MM.1S (cell line): Measurements from ENCODE around the gene LDLRAD4.

ENCODE experiments used
- DNase-seq: peaks from one replicate; pipeline ENCODE4 v3.0.0-alpha.2; 2015
- H2AFZ ChIP-seq: fragments of 300-600 bp; sonication (generic); 2 replicates; pipeline ENCODE4 v1.6.0; 2016; ENCODE audit warnings: antibody characterized with exemption, low read length
- H3F3A ChIP-seq: fragments of 300-600 bp; sonication (generic); 2 replicates; pipeline ENCODE4 v1.6.1; 2016; ENCODE audit warnings: mild to moderate bottlenecking, antibody characterized with exemption, low read length, moderate library complexity, mixed read lengths; ENCODE audit not compliant: insufficient read depth
- H3K27ac ChIP-seq: fragments of 300-600 bp; sonication (generic); 2 replicates; pipeline ENCODE4 v1.5.1; 2016; ENCODE audit warnings: mild to moderate bottlenecking, low read length
- H3K27me3 ChIP-seq: fragments of 300-600 bp; sonication (generic); replicated peaks from 2 replicates; pipeline ENCODE4 v1.6.0; 2016; ENCODE audit warnings: low read length; ENCODE audit not compliant: insufficient read depth
- H3K36me3 ChIP-seq: fragments of 300-600 bp; sonication (generic); replicated peaks from 2 replicates; pipeline ENCODE4 v1.6.1; 2016; ENCODE audit warnings: mild to moderate bottlenecking, low read length, mixed read lengths; ENCODE audit not compliant: insufficient read depth
- H3K4me1 ChIP-seq: fragments of 300-600 bp; sonication (generic); 2 replicates; pipeline ENCODE4 v1.6.1; 2016; ENCODE audit warnings: low read length, mixed read lengths
- H3K4me2 ChIP-seq: fragments of 300-600 bp; sonication (generic); 2 replicates; pipeline ENCODE4 v1.6.0; 2016; ENCODE audit warnings: low read depth, low read length
- H3K4me3 ChIP-seq: fragments of 300-600 bp; sonication (generic); 2 replicates; pipeline ENCODE4 v1.5.1; 2016; ENCODE audit warnings: low read length, mixed read lengths
- H3K79me2 ChIP-seq: fragments of 300-600 bp; sonication (generic); 2 replicates; pipeline ENCODE4 v1.6.1; 2016; ENCODE audit warnings: mixed run types, low read length, mixed read lengths
- H3K9ac ChIP-seq: fragments of 300-600 bp; sonication (generic); 2 replicates; pipeline ENCODE4 v1.6.1; 2016; ENCODE audit warnings: low read length, mixed read lengths
- H3K9me2 ChIP-seq: fragments of 300-600 bp; sonication (generic); replicated peaks from 2 replicates; pipeline ENCODE4 v1.6.1; 2016; ENCODE audit warnings: mild to moderate bottlenecking, low read length, mixed read lengths; ENCODE audit not compliant: insufficient read depth
- H3K9me3 ChIP-seq: fragments of 300-600 bp; sonication (generic); replicated peaks from 2 replicates; pipeline ENCODE4 v1.6.1; 2016; ENCODE audit warnings: mild to moderate bottlenecking, low read length, mixed read lengths; ENCODE audit not compliant: insufficient read depth
- H4K20me1 ChIP-seq: fragments of 300-600 bp; sonication (generic); 2 replicates; pipeline ENCODE4 v1.6.1; 2016; ENCODE audit warnings: mild to moderate bottlenecking, low read length, moderate library complexity, mixed read lengths; ENCODE audit not compliant: insufficient read depth
- CTCF ChIP-seq: fragments of 300-600 bp; sonication (generic); IDR thresholded peaks from 2 replicates; pipeline ENCODE4 v1.5.1; 2016; ENCODE audit warnings: antibody characterized with exemption, low read length, mixed read lengths
- EZH2 ChIP-seq: fragments of 300-600 bp; sonication (generic); optimal IDR thresholded peaks from 2 replicates; pipeline ENCODE3; 2017; ENCODE audit warnings: low read depth, mild to moderate bottlenecking, antibody characterized with exemption, low read length, mixed read lengths
- EZH2phosphoT487 ChIP-seq: fragments of 300-600 bp; sonication (generic); IDR thresholded peaks from 2 replicates; pipeline ENCODE4 v1.6.1; 2018; ENCODE audit warnings: antibody characterized with exemption, low read length

Gene LDLRAD4

GRCh38 chr18:13291299-13291698 lies 72.7 kb downstream of the LDLRAD4 start:
- H2AFZ ChIP-seq: no peak overlapping the region
- H3K27ac ChIP-seq: no peak overlapping the region
- no peaks in the 10 kb centered on the region for H3F3A ChIP-seq
- H3K4me2 ChIP-seq: no peak overlapping the region
- no peaks in the 10 kb centered on the region for H3K9me2 ChIP-seq
- no peaks in the 10 kb centered on the region for H4K20me1 ChIP-seq
- no peaks in the 10 kb centered on the region for H3K36me3 ChIP-seq
- no peak overlapping the region for H3K4me3 ChIP-seq
- TF ChIP-seq CTCF: no peak
- TF ChIP-seq EZH2phosphoT487: no peak
- TF ChIP-seq EZH2: no peak
- no peaks in the 10 kb centered on the region for H3K79me2 ChIP-seq
- H3K9me3 ChIP-seq: no peaks in the 10 kb centered on the region
- no peaks in the 10 kb centered on the region for H3K27me3 ChIP-seq
- H3K9ac ChIP-seq: no peak overlapping the region
- no peak for DNase-seq
- no peaks in the 10 kb centered on the region for H3K4me1 ChIP-seq

GRCh38 chr18:13291745-13292447 lies 73.3 kb downstream of the LDLRAD4 start:
- Histone ChIP-seq H3K27ac (no peak overlapping the region), H2AFZ (no peak overlapping the region), H3K4me1 (no peaks in the 10 kb centered on the region), H3K9ac (no peak overlapping the region), H3K4me2 (no peak overlapping the region), H3K36me3 (no peaks in the 10 kb centered on the region), H3K9me3 (no peaks in the 10 kb centered on the region), H3F3A (no peaks in the 10 kb centered on the region), H3K4me3 (no peak overlapping the region), H3K9me2 (no peaks in the 10 kb centered on the region), H3K79me2 (no peaks in the 10 kb centered on the region), H3K27me3 (no peaks in the 10 kb centered on the region), H4K20me1 (no peaks in the 10 kb centered on the region)
- TF ChIP-seq EZH2phosphoT487 (no peak), CTCF (no peak), EZH2 (no peak)
- no peak for DNase-seq

GRCh38 chr18:13292736-13293135 lies 74.2 kb downstream of the LDLRAD4 start:
- no peak for TF ChIP-seq EZH2phosphoT487
- TF ChIP-seq CTCF: no peak
- Histone ChIP-seq H3K4me2 (no peak overlapping the region), H4K20me1 (no peaks in the 10 kb centered on the region), H3K9me2 (no peaks in the 10 kb centered on the region), H3K4me1 (no peaks in the 10 kb centered on the region), H3K27ac (no peak overlapping the region), H3K36me3 (no peaks in the 10 kb centered on the region), H3F3A (no peaks in the 10 kb centered on the region), H3K9ac (no peak overlapping the region), H3K27me3 (no peaks in the 10 kb centered on the region), H3K4me3 (no peak overlapping the region), H2AFZ (no peak overlapping the region), H3K79me2 (no peaks in the 10 kb centered on the region), H3K9me3 (no peaks in the 10 kb centered on the region)
- DNase-seq: no peak
